Spleen (tissue), 7 donors: Measurements from ENCODE around the gene PCK2.

Source experiments
- CTCF ChIP-seq, 11 experiments: fragments of 200-600 bp in 7 of 11; fragments of 450-650 bp in 4 of 11; sonication (generic) in 4 of 11; IDR thresholded peaks in 8 of 11; conservative IDR thresholded peaks in 3 of 11; 1 replicate in 7 of 11; 2 replicates in 4 of 11; pipeline versions ENCODE4 v1.4.0 to v1.8.0; 2016 to 2021; ENCODE audit warnings: antibody characterized with exemption in 11 of 11, inconsistent platforms in 4 of 11, mild to moderate bottlenecking in 1 of 11
- POLR2AphosphoS5 ChIP-seq, 3 donors: sonication (generic); formaldehyde crosslinking; IDR thresholded peaks; one replicate each; pipeline ENCODE4 v1.5.1; 2017; ENCODE audit warnings: antibody characterized with exemption in 3 of 3
- donor health status: DM: no; HTN: no; CAD: no; lungs with moderate emphysema.
- donor health status: DM: no; HTN: no; CAD: no.
- donor health status: DM: no; HTN: no; CAD: no.

- TF ChIP-seq POLR2AphosphoS5 (IDR thresholded peaks at IDR 0.05) (no peak), CTCF (IDR thresholded peaks at IDR 0.05 in 8 of 11, conservative IDR thresholded peaks at IDR 0.05 in 3 of 11) (no peak)
These were observed 34.2 kb upstream of the PCK2 start for GRCh38 chr14:24059841-24060388.
